GM12865 (cell line): Measurements from ENCODE around the gene SVIL.
"Not testable (repeated sequence)": the region's sequence is repeated elsewhere in the genome, so short reads cannot be mapped to it uniquely, and the experiment has no call there.

Experiments used
- DNase-seq: peaks from one replicate; pipeline ENCODE4 v3.0.0; 2010; ENCODE audit warnings: low read depth
- H3K4me3 ChIP-seq: 2 replicates; pipeline ENCODE4 v1.5.1; 2011; ENCODE audit warnings: mild to moderate bottlenecking, low read depth, low read length, control low read depth
- CTCF ChIP-seq: IDR thresholded peaks from 2 replicates; pipeline ENCODE4 v1.5.1; 2011; ENCODE audit warnings: low read length, control low read depth, low read depth, inconsistent platforms; ENCODE audit not compliant: insufficient read depth; ENCODE audit errors: missing control alignments

SVIL gene

DNA sequence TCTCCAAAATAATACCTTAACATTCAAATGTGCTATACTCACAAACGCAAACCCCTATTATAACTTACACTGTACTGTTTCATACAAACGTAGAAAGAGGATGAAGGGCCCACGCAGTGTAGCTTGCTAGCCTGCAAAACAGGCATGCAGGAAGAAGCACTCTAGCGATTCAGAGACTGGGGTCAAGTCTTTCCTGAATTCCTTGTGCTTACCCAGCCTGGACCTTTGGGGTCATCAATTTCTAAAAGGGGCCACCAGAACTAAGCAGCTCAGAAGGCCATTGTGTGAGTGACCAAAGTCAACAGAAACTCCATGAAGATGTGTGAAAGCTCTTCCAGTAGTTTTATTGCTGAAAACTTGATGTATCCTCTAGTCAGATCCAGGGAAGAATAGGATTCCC, 111.9 kb downstream of the SVIL start:
- no peak for DNase-seq
- TF ChIP-seq CTCF: no peak
- no peak overlapping the region for H3K4me3 ChIP-seq

DNA sequence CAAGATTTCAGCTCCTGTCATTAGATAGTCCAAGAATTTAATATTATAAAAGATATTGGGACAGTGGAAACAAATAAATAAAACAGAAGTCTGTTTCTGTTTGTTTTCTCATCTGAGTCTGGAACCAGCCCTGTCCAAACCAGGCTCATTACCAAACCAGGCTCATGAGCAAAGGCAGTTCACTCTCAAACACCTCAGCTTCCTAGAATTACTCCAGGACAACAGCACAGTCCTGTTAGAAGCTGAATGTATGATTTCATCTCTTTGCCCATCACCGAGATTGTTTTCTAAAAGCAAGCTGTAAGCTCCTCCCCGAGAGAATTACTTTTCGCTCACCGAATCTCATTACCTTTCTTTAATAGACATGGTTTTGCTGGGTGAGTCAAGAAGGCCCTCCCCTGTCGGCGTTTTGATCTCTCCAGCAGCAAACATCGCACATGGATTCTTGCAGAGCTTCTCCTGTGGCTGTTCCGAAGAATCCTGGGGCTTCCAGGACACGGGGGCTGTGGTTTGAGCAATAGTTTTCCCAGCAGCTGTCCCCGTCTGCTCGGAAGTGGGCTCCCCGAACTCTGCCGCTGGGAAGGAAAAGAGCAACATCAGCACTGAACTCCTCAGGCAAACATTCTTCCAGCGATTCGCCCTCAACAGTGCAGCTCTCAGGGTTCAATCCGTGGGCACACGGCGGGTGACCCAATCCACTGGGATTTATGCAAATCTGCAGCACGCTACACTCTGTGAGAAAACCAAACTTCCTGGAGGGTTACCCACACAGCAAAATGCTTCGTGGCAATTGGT, 112.5 kb downstream of the SVIL start:
- DNase-seq: no peak
- H3K4me3 ChIP-seq: no peak overlapping the region
- TF ChIP-seq CTCF: no peak

DNA sequence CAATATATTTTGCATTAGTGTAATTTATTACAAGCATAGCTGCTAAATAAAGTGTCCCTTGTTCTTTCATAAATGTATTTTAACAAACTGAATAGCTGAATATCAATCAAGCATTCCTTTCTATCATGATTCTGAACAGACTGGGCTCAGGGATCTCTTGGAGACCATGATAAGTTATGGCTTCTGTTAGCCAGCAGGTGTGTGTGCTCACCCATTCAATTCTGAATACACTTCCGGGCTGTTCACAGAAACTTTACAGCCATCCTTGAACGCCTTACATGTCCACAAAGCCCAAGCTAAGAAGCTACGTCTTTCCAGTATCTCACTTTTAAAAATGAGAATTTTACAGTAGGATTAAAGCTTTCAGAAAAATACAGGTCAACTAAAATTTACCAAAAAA, 115.1 kb downstream of the SVIL start:
- TF ChIP-seq CTCF: no peak
- DNase-seq: no peak
- no peak overlapping the region for H3K4me3 ChIP-seq

- peak; percentile 29 for DNase-seq
- no peak overlapping the region for H3K4me3 ChIP-seq
- TF ChIP-seq CTCF: peak; percentile 62
Measured at GRCh38 chr10:29517352-29517923, 117.3 kb downstream of the SVIL start.

DNA sequence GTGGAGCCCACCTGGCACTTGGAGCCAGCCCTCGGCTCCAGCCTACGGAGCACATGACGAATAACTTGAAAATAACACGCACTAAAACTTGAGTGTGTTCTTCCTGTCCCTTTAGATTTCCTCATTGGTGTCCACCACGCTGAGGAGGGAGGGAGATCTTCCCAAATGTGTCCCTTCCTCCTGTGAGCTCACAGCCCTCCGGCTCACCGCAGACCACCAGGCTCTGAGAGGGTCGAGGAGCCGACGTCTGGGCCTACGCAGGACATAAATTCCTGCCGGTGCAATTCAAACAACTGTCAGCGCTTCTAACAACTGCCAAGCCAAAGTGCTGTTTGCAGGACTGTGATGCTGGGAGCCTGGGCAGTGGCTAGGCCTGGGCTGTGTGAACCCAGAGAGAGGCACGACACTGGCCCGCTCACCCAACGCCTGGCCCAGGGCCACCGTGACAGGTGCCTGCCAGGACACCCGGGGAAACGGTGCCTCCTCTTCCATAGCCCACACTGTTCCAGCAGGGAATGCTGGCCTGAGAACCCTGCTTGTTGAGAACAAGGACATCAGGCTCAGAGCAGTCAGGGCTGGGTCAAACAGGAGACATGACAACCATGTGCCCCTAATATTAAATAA, 118.3 kb downstream of the SVIL start:
- DNase-seq, H3K4me3 ChIP-seq: not testable (repeated sequence)

GRCh38 chr10:29515879-29516278, 118.9 kb downstream of the SVIL start:
- not testable (repeated sequence) for H3K4me3 ChIP-seq, DNase-seq

DNA sequence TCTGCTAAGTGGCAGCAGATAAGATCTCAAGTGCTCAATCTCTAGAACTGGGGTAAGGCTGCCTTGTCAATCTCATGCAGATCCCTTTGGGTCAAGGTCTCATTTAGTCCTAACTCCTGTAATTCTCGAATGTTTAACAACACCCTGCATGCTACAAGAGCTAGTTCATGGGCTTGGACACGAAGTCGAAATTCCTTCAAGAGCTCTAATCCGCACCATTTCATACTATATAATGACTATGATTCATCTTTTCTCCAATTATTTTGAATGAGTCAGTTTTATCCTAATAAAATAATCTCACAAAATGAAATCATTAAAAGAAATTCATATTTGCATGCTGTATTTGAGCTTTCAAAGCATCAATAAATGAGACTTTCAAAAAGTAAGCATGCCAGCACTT, 119.7 kb downstream of the SVIL start:
- not testable (repeated sequence) for DNase-seq, H3K4me3 ChIP-seq

DNA sequence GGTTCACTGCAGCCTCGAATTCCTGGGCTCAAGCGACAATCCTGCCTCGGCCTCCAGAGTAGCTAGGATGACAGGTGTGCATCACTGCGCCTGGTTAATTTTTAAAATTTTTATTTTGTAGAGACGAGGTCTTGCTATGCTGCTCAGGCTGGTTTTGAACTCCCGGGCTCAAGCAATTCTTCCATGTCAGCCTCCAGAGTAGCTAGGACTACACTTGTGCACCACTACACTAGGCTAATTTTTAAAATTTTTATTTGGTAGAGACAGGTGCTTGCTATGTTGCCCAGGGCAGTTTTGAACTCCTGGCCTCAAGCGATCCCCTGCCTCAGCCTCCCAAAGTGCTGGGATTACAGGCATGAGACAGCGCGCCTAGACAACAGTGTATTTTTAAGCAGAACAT, 120.5 kb downstream of the SVIL start:
- H3K4me3 ChIP-seq: no peak overlapping the region
- no peak for TF ChIP-seq CTCF
- DNase-seq: no peak
